H1 (cell line): Measurements from ENCODE around the gene CAMTA1. TPM values are rescaled to one million over a fixed set of nuclear protein-coding genes. Genes with fewer than 3 reads are reported as not detected.

Source experiments
- CTCF ChIA-PET: fragments of 300-600 bp; sonication (Branson Sonifier 250); formaldehyde crosslinking; loops from one replicate; lab custom pipeline; 2021; ENCODE audit not compliant: partially characterized antibody; lab: Charles Lee
- POLR2A ChIA-PET: fragments of 300-600 bp; sonication (Branson Sonifier 250); formaldehyde crosslinking; loops from one replicate; lab custom pipeline; 2021; ENCODE audit warnings: inconsistent platforms; ENCODE audit not compliant: partially characterized antibody; lab: Charles Lee
- DNase-seq, 2 experiments: peaks; one replicate each; pipeline versions ENCODE4 v3.0.0 to v3.0.0-alpha.2; 2010 to 2022; ENCODE audit warnings: low spot score in 2 of 2, low read depth in 1 of 2, mixed read lengths in 1 of 2
- FAIRE-seq: peaks from 2 replicates; lab custom pipeline; 2011; peaks lifted over from hg19 to GRCh38; lab: Jason Lieb, UNC
- H2AFZ ChIP-seq: 2 replicates; pipeline ENCODE4 v1.8.1; 2012; ENCODE audit warnings: low read length, inconsistent platforms
- H2AK5ac ChIP-seq: 2 replicates; pipeline ENCODE4 v1.6.1; 2013; ENCODE audit warnings: low read depth, low read length
- H2BK120ac ChIP-seq: replicated peaks from 2 replicates; pipeline ENCODE3; 2013; ENCODE audit warnings: low read depth, low read length, inconsistent platforms
- H2BK12ac ChIP-seq: 2 replicates; pipeline ENCODE4 v1.6.1; 2013; ENCODE audit warnings: low read depth, low read length
- H2BK15ac ChIP-seq: 2 replicates; pipeline ENCODE4 v1.6.1; 2013; ENCODE audit warnings: low read length
- H2BK20ac ChIP-seq: 2 replicates; pipeline ENCODE4 v1.6.1; 2013; ENCODE audit warnings: low read length
- H2BK5ac ChIP-seq: 2 replicates; pipeline ENCODE4 v1.6.1; 2013; ENCODE audit warnings: low read depth, low read length
- H3K14ac ChIP-seq: 2 replicates; pipeline ENCODE4 v1.6.1; 2013; ENCODE audit warnings: inconsistent platforms; ENCODE audit not compliant: insufficient read length
- H3K18ac ChIP-seq: 2 replicates; pipeline ENCODE4 v1.6.1; 2013; ENCODE audit warnings: low read length; ENCODE audit errors: extremely low read depth
- H3K23ac ChIP-seq: 2 replicates; pipeline ENCODE4 v1.6.1; 2013; ENCODE audit warnings: inconsistent platforms; ENCODE audit not compliant: insufficient read length
- H3K23me2 ChIP-seq: 2 replicates; pipeline ENCODE4 v1.6.1; 2013; ENCODE audit warnings: low read depth, low read length
- H3K27ac ChIP-seq: 2 replicates; pipeline ENCODE4 v1.6.1; 2011; ENCODE audit warnings: low read depth, low read length, inconsistent platforms
- H3K27me3 ChIP-seq, 4 experiments: replicated peaks in 1 of 4; 1 replicate in 1 of 4; 2 replicates in 3 of 4; pipeline versions ENCODE4 v1.6.1 to v1.8.1; 2011 to 2013; ENCODE audit warnings: low read length in 3 of 4, mild to moderate bottlenecking in 3 of 4, inconsistent platforms in 2 of 4, mixed read lengths in 2 of 4, moderate library complexity in 1 of 4; ENCODE audit not compliant: control insufficient read depth in 3 of 4, insufficient read depth in 3 of 4; ENCODE audit errors: extremely low read depth in 1 of 4
- H3K36me3 ChIP-seq, 4 experiments: 2 replicates each; pipeline versions ENCODE4 v1.6.1 to v1.8.1; 2011 to 2013; ENCODE audit warnings: mild to moderate bottlenecking in 4 of 4, low read length in 3 of 4, moderate library complexity in 2 of 4, control low read depth in 1 of 4, inconsistent platforms in 1 of 4; ENCODE audit not compliant: insufficient read depth in 4 of 4, control insufficient read depth in 2 of 4
- H3K4ac ChIP-seq: replicated peaks from 2 replicates; pipeline ENCODE3; 2013; ENCODE audit warnings: low read length, low read depth, mixed read lengths, inconsistent platforms; ENCODE audit not compliant: insufficient read length
- H3K4me1 ChIP-seq, 4 experiments: replicated peaks in 1 of 4; 1 replicate in 1 of 4; 2 replicates in 3 of 4; pipeline versions ENCODE4 v1.6.1 to v1.8.1; 2011 to 2013; ENCODE audit warnings: low read length in 3 of 4, inconsistent platforms in 2 of 4, mixed read lengths in 1 of 4; ENCODE audit not compliant: insufficient read depth in 4 of 4, control insufficient read depth in 3 of 4
- H3K4me2 ChIP-seq, 2 experiments: 2 replicates each; pipeline versions ENCODE4 v1.6.1 to v1.8.1; 2011 to 2013; ENCODE audit warnings: low read depth in 2 of 2, low read length in 2 of 2, control low read depth in 1 of 2, inconsistent platforms in 1 of 2, mild to moderate bottlenecking in 1 of 2; ENCODE audit not compliant: insufficient read depth in 1 of 2
- H3K4me3 ChIP-seq, 4 experiments: fragments of 200-600, 300-600 bp in 1 of 4; sonication (generic), shearing (Covaris generic), sonication (Bioruptor Twin) in 1 of 4; 2 replicates each; pipeline versions ENCODE4 v1.5.1 to v1.8.1; 2011 to 2016; ENCODE audit warnings: low read length in 4 of 4, low read depth in 3 of 4, control low read depth in 2 of 4, inconsistent platforms in 2 of 4, mild to moderate bottlenecking in 2 of 4, mixed read lengths in 1 of 4, moderate library complexity in 1 of 4; ENCODE audit not compliant: insufficient read depth in 2 of 4; ENCODE audit errors: extremely low read depth in 1 of 4
- H3K56ac ChIP-seq: replicated peaks from 2 replicates; pipeline ENCODE3; 2013; ENCODE audit warnings: low read depth, mild to moderate bottlenecking, mixed read lengths, low read length, inconsistent platforms; ENCODE audit not compliant: insufficient read length
- H3K79me1 ChIP-seq: 2 replicates; pipeline ENCODE4 v1.6.1; 2013; ENCODE audit warnings: low read depth, low read length, control low read depth
- H3K79me2 ChIP-seq, 2 experiments: 2 replicates each; pipeline versions ENCODE4 v1.6.1 to v1.8.1; 2012 to 2013; ENCODE audit warnings: low read length in 2 of 2, mild to moderate bottlenecking in 2 of 2, inconsistent platforms in 1 of 2; ENCODE audit not compliant: insufficient read depth in 2 of 2, control insufficient read depth in 1 of 2
- H3K9ac ChIP-seq, 4 experiments: replicated peaks in 1 of 4; 1 replicate in 1 of 4; 2 replicates in 3 of 4; pipeline versions ENCODE4 v1.6.1 to v1.8.1; 2011 to 2013; ENCODE audit warnings: low read depth in 3 of 4, low read length in 3 of 4, control low read depth in 2 of 4, mild to moderate bottlenecking in 2 of 4, moderate library complexity in 2 of 4, inconsistent platforms in 1 of 4; ENCODE audit errors: extremely low read depth in 1 of 4
- H3K9me3 ChIP-seq, 2 experiments: 2 replicates each; pipeline versions ENCODE4 v1.6.1 to v1.8.1; 2012 to 2013; ENCODE audit warnings: mild to moderate bottlenecking in 2 of 2, moderate library complexity in 2 of 2, control low read depth in 1 of 2, inconsistent platforms in 1 of 2, low read depth in 1 of 2, low read length in 1 of 2, mixed read lengths in 1 of 2; ENCODE audit not compliant: insufficient read depth in 2 of 2
- H4K20me1 ChIP-seq, 2 experiments: replicated peaks in 1 of 2; 2 replicates each; pipeline versions ENCODE3 to v1.8.1; 2011 to 2013; ENCODE audit warnings: inconsistent platforms in 2 of 2, low read length in 2 of 2, mild to moderate bottlenecking in 1 of 2; ENCODE audit not compliant: insufficient read depth in 2 of 2, control insufficient read depth in 1 of 2
- H4K5ac ChIP-seq: 2 replicates; pipeline ENCODE4 v1.6.1; 2013; ENCODE audit warnings: low read length, low read depth, mixed read lengths, inconsistent platforms; ENCODE audit not compliant: insufficient read length
- H4K8ac ChIP-seq: 2 replicates; pipeline ENCODE4 v1.8.0; 2013; ENCODE audit warnings: mild to moderate bottlenecking, moderate library complexity, low read length, inconsistent platforms; ENCODE audit not compliant: insufficient read depth; ENCODE audit errors: extremely low read depth
- H4K91ac ChIP-seq: replicated peaks from 2 replicates; pipeline ENCODE3; 2013; ENCODE audit warnings: low read length, mixed read lengths, inconsistent platforms; ENCODE audit not compliant: insufficient read length
- BCL11A ChIP-seq, 2 experiments: IDR thresholded peaks; one replicate each; pipeline ENCODE4 v1.6.1; 2011; ENCODE audit warnings: low read depth in 2 of 2, low read length in 2 of 2, mild to moderate bottlenecking in 2 of 2
- RXRA ChIP-seq: IDR thresholded peaks from 2 replicates; pipeline ENCODE4 v1.6.1; 2011; ENCODE audit warnings: low read depth, mild to moderate bottlenecking, low read length, moderate library complexity; ENCODE audit not compliant: insufficient read depth
- WGBS, 2 experiments: shearing (Covaris generic) in 1 of 2; methylation state at CpG; one replicate each; pipeline versions ENCODE4 v1.1.6 to v1.1.7; 2013 to 2015; ENCODE audit warnings: low lambda C conversion rate in 2 of 2, mixed read lengths in 2 of 2, inconsistent platforms in 1 of 2, low coverage in 1 of 2, missing lambda C conversion rate in 1 of 2; ENCODE audit not compliant: insufficient replicate concordance in 2 of 2, insufficient coverage in 1 of 2, insufficient read length in 1 of 2; ENCODE audit errors: extremely low coverage in 1 of 2, missing lambda C conversion rate in 1 of 2; 5-methylcytosine and 5-hydroxymethylcytosine counted together
- polyA plus RNA-seq, 7 experiments: library from polyadenylated mRNA; depleted of rRNA in 3 of 7; stranded (reverse) in 5 of 7; unstranded in 2 of 7; fragments of >200 nt in 5 of 7; fragments of 200-250 nt in 2 of 7; gene quantifications; 1 replicate in 5 of 7; 2 replicates in 1 of 7; 4 replicates in 1 of 7; pipeline versions ENCODE4 v1.2.1 to v1.2.3, GENCODE V29; 2011 to 2013; ENCODE audit warnings: missing spikeins in 2 of 7, mixed read lengths in 2 of 7
- total RNA-seq: library from RNA; stranded (reverse); fragmentation: NEBNext Ultra II Directional; extraction: Animal tissue kit (Norgen Biotek cat#: 25700); gene quantifications from 2 replicates; pipeline ENCODE4 v1.2.1, GENCODE V29; 2021

Gene CAMTA1
- total and polyA plus RNA-seq, 2 of the 8 experiments (the other 6 are each of a cell fraction or from before 2014, with no cell fraction given): 65.0 to 119 TPM

GRCh38 chr1:7264101-7264500 lies 478.8 kb downstream of the CAMTA1 start:
- no peak overlapping the region for H4K5ac ChIP-seq
- CTCF ChIA-PET: interaction anchor here (0.7 to 1.1 kb wide), 3 partner anchors 13 to 273 kb away, joined by 3 to 4 read pairs (median 3); no protein-coding TSS in a partner anchor
- no peak overlapping the region for H3K56ac ChIP-seq

More at GRCh38 chr1:7264101-7264500, 478.8 kb downstream of the CAMTA1 start:
- Histone ChIP-seq H4K20me1 (peaks cover 0 to 2% of the 10 kb centered on the region in 2 experiments), H4K91ac (no peak overlapping the region), H2BK12ac (no peak overlapping the region), H3K14ac (no peak overlapping the region), H3K23me2 (no peaks in the 10 kb centered on the region), H3K9ac (no peak overlapping the region), H2BK20ac (peak overlapping the region; percentile 11; the same call in 1 of the 2 replicates), H3K18ac (no peak overlapping the region), H3K23ac (no peak overlapping the region), H4K8ac (no peak overlapping the region), H2BK120ac (no peak overlapping the region), H2AFZ (no peak overlapping the region), H3K27me3 (no peaks in the 10 kb centered on the region), H3K9me3 (peaks cover 2 to 3% of the 10 kb centered on the region in 2 experiments; a peak in 2 of 4 replicates), H2BK15ac (no peak overlapping the region), H3K4me3 (no peak overlapping the region), H3K36me3 (no peaks in the 10 kb centered on the region; a peak in 2 of 8 replicates), H2BK5ac (no peak overlapping the region), H2AK5ac (no peak overlapping the region), H3K27ac (no peak overlapping the region), H3K79me2 (no peaks in the 10 kb centered on the region), H3K4me2 (no peak overlapping the region), H3K4ac (no peak overlapping the region), H3K79me1 (no peaks in the 10 kb centered on the region), H3K4me1 (no peaks in the 10 kb centered on the region)
- 87% methylated on average over 4 of the region's 4 CpGs; no CpG with 5 or more reads in 1 of the 2 experiments for WGBS, 2 experiments
- FAIRE-seq: no peak
- DNase-seq: no peak
- POLR2A ChIA-PET: no interaction called here
- TF ChIP-seq BCL11A (IDR thresholded peaks at IDR 0.05; ENCODE audit: low read depth in 2 of 2, low read length in 2 of 2): no peak
- TF ChIP-seq RXRA: no peak
